Peyer's patch (tissue), 4 donors: ENCODE data around the gene CRMP1. TPM values are rescaled to one million over a fixed set of nuclear protein-coding genes. Genes with fewer than 3 reads are reported as not detected.

Source experiments
- DNase-seq, 3 donors: peaks; one replicate each; pipeline ENCODE4 v3.0.0-alpha.2; 2017 to 2019
- H3K27ac ChIP-seq, 4 donors: fragments of 200-600 bp; sonication (generic); one replicate each; pipeline ENCODE4 v1.5.1; 2016 to 2019
- H3K27me3 ChIP-seq, 2 donors: fragments of 200-600 bp; sonication (generic); one replicate each; pipeline ENCODE4 v1.5.1; 2019
- H3K36me3 ChIP-seq, 3 donors: fragments of 200-600 bp; sonication (generic); one replicate each; pipeline ENCODE4 v1.5.1; 2016 to 2019
- H3K4me1 ChIP-seq, 4 donors: fragments of 200-600 bp; sonication (generic); one replicate each; pipeline ENCODE4 v1.5.1; 2016 to 2019
- H3K4me3 ChIP-seq, 4 donors: fragments of 200-600 bp; sonication (generic); 1 replicate in 3 of 4; 2 replicates in 1 of 4; pipeline ENCODE4 v1.5.1; 2016 to 2019; ENCODE audit warnings: mild to moderate bottlenecking in 1 of 4
- H3K9me3 ChIP-seq, 4 donors: fragments of 200-600 bp; sonication (generic); one replicate each; pipeline ENCODE4 v1.5.1; 2016 to 2019; ENCODE audit warnings: mild to moderate bottlenecking in 1 of 4
- CTCF ChIP-seq, 6 experiments: fragments of 450-650 bp in 4 of 6; fragments of 200-600 bp in 2 of 6; sonication (generic) in 1 of 6; IDR thresholded peaks; one replicate each; pipeline ENCODE4 v1.5.1; 2017 to 2019; ENCODE audit warnings: antibody characterized with exemption in 6 of 6, mild to moderate bottlenecking in 3 of 6, moderate library complexity in 1 of 6
- POLR2A ChIP-seq, 2 donors: fragments of 450-650 bp; IDR thresholded peaks; one replicate each; pipeline ENCODE4 v1.5.1; 2017; ENCODE audit warnings: antibody characterized with exemption in 2 of 2, mild to moderate bottlenecking in 2 of 2, moderate library complexity in 2 of 2
- total RNA-seq, 4 donors: library from RNA; depleted of rRNA; stranded (reverse); fragments of >200 nt; gene quantifications; one replicate each; pipeline ENCODE4 v1.1.0, GENCODE V29; 2016

The CRMP1 gene
- total RNA-seq, 4 donors from 2014 or later, result 1.5 to 5.8 (median 1.6) TPM; not detected in 1

- no peak overlapping the region for H3K4me3 ChIP-seq
- TF ChIP-seq CTCF (IDR thresholded peaks at IDR 0.05) (no peak), POLR2A (IDR thresholded peaks at IDR 0.05) (no peak)
- H3K4me1 ChIP-seq, result no peaks in the 10 kb centered on the region
- no peaks in the 10 kb centered on the region for H3K9me3 ChIP-seq
- H3K36me3 ChIP-seq, result no peaks in the 10 kb centered on the region
- peak in 2 of 3 donors; percentile 23 to 25 for DNase-seq
- H3K27me3 ChIP-seq, result no peaks in the 10 kb centered on the region
- H3K27ac ChIP-seq, result no peak overlapping the region
Observed at GRCh38 chr4:5802565-5802964, 90.3 kb downstream of the CRMP1 start.

- H3K4me3 ChIP-seq, result no peak overlapping the region
- H3K27me3 ChIP-seq, result no peaks in the 10 kb centered on the region
- H3K27ac ChIP-seq, result no peak overlapping the region
- TF ChIP-seq POLR2A (IDR thresholded peaks at IDR 0.05) (no peak), CTCF (IDR thresholded peaks at IDR 0.05) (no peak)
- peaks cover 0 to 7% (median 0%) of the 10 kb centered on the region in 3 donors for H3K36me3 ChIP-seq
- no peaks in the 10 kb centered on the region for H3K4me1 ChIP-seq
- H3K9me3 ChIP-seq, result no peaks in the 10 kb centered on the region
- peak in 1 of 3 donors; percentile 18 for DNase-seq
Observed at GRCh38 chr4:5801696-5802095, 91.2 kb downstream of the CRMP1 start.

GRCh38 chr4:5800496-5800895 is 92.4 kb downstream of the CRMP1 start:
- no peaks in the 10 kb centered on the region for H3K4me1 ChIP-seq
- DNase-seq, result peak in 1 of 3 donors; percentile 26
- TF ChIP-seq POLR2A (IDR thresholded peaks at IDR 0.05) (no peak), CTCF (IDR thresholded peaks at IDR 0.05) (no peak)
- peaks cover 0 to 8% (median 0%) of the 10 kb centered on the region in 3 donors for H3K36me3 ChIP-seq
- no peak overlapping the region for H3K4me3 ChIP-seq
- no peak overlapping the region for H3K27ac ChIP-seq
- H3K27me3 ChIP-seq, result no peaks in the 10 kb centered on the region
- H3K9me3 ChIP-seq, result no peaks in the 10 kb centered on the region

- Histone ChIP-seq H3K4me1 (no peaks in the 10 kb centered on the region), H3K27me3 (no peaks in the 10 kb centered on the region), H3K36me3 (peaks cover 0 to 8% (median 0%) of the 10 kb centered on the region in 3 donors), H3K9me3 (no peaks in the 10 kb centered on the region), H3K27ac (no peak overlapping the region), H3K4me3 (no peak overlapping the region)
- TF ChIP-seq CTCF (IDR thresholded peaks at IDR 0.05) (no peak), POLR2A (IDR thresholded peaks at IDR 0.05) (no peak)
- DNase-seq, result peak in 1 of 3 donors; percentile 33
Observed at GRCh38 chr4:5799406-5799805, 93.5 kb downstream of the CRMP1 start.

GRCh38 chr4:5798946-5799345 is 93.9 kb downstream of the CRMP1 start:
- peaks cover 0 to 8% (median 0%) of the 10 kb centered on the region in 3 donors for H3K36me3 ChIP-seq

More at GRCh38 chr4:5798946-5799345, 93.9 kb downstream of the CRMP1 start:
- H3K27ac ChIP-seq, result no peak overlapping the region
- H3K27me3 ChIP-seq, result no peaks in the 10 kb centered on the region
- no peak overlapping the region for H3K4me3 ChIP-seq
- DNase-seq, result no peak
- no peaks in the 10 kb centered on the region for H3K9me3 ChIP-seq
- H3K4me1 ChIP-seq, result no peaks in the 10 kb centered on the region
- no peak for TF ChIP-seq CTCF (IDR thresholded peaks at IDR 0.05)
- TF ChIP-seq POLR2A (IDR thresholded peaks at IDR 0.05), result no peak
